Head of caudate nucleus (tissue), 42 donors: ENCODE measurements around the gene KIF17.

Experiments used
- DNase-seq, 42 donors: peaks; one replicate each; pipeline versions ENCODE4 v3.0.0 to v3.0.0-alpha.2; 2020 to 2021; ENCODE audit warnings: mixed read lengths in 7 of 42
- intact Hi-C: fragments of 100-400 bp; cut with DNase I; formaldehyde crosslinking; loops from one replicate; pipeline ENCODE4 v1.15.0; 2022

The KIF17 gene

GRCh38 chr1:20699558-20699957 is 18.2 kb downstream of the KIF17 start:
- intact Hi-C loops: loop anchor here (5.0 kb wide), 1 partner anchor 498 kb away; no protein-coding TSS in a partner anchor
- no peak for DNase-seq

GRCh38 chr1:20698195-20698910 is 19.5 kb downstream of the KIF17 start:
- DNase-seq: no peak
- intact Hi-C loops: loop anchor here (5.0 kb wide), 1 partner anchor 499 kb away; no protein-coding TSS in a partner anchor

DNA sequence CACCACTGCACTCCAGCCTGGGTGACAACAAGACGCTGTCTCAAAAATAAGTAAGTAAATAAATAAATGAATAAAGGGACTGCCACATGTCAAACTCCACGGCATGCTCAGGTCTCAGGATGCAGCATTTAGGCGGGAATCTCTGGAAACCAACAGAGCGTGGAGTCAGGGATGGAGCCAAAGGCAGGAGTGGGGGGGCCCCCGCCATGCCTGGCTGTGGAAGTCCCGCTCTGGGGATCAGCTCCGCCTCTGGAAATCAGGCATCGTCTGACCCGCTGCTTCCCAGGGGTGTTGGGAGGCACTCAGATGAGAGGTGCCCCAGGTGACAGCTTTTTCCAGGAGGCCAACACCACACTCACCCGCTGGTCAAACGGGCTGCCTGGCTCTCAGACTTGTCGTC is 20.2 kb downstream of the KIF17 start:
- intact Hi-C loops: loop anchor here (5.0 kb wide), 1 partner anchor 500 kb away; no protein-coding TSS in a partner anchor
- DNase-seq: no peak

GRCh38 chr1:20696397-20697333 is 21.1 kb downstream of the KIF17 start:
- DNase-seq: peak; percentile 56 to 90 (median 82)

DNA sequence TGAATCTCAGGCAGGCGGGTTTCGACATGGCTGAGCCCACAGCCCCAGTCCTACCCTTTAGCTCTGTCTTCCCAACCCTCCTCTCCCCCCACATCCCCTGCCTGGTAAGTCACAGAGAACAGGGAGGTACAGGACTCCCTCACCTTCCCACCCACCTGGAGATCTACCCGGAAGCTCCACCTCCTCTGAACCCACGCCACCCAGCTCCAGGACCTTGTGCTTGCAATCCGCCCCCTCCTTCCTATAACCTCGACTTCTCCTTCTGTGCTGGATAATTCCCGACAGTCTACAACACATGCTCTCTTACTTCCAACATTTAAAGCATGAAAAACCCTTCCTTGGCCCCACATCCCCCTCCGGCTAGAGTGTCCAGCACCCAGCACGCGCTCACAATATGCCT is 22.3 kb downstream of the KIF17 start:
- intact Hi-C loops: loop anchor here (5.0 kb wide), 1 partner anchor 502 kb away; no protein-coding TSS in a partner anchor
- DNase-seq: peak in 14 of 42 donors; percentile 19 to 72 (median 43)

More at GRCh38 chr1:20696397-20697333, 21.1 kb downstream of the KIF17 start:
- intact Hi-C loops: loop anchor here (5.0 kb wide), 1 partner anchor 501 kb away; no protein-coding TSS in a partner anchor

DNA sequence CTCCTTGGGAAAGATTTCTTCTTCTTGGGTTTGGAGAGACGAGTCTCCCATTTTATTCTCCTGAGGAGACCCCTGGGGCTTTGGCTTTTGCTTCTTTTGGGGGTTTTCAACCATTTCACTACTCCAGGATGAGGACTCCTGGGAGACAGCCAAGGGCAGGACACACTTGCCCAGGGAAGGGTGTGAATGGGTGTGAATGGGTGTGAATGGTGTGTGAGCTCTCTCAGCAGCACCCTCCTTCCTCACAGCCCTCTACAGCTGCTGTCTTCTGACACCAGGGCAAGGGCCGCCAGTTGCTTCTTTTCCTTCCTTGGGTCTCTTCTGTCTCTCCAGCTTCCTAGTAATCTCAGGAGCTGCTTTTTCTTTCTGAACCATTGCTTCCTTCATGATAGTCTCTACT is 24.2 kb downstream of the KIF17 start:
- no peak for DNase-seq
- intact Hi-C loops: no loop called here

DNA sequence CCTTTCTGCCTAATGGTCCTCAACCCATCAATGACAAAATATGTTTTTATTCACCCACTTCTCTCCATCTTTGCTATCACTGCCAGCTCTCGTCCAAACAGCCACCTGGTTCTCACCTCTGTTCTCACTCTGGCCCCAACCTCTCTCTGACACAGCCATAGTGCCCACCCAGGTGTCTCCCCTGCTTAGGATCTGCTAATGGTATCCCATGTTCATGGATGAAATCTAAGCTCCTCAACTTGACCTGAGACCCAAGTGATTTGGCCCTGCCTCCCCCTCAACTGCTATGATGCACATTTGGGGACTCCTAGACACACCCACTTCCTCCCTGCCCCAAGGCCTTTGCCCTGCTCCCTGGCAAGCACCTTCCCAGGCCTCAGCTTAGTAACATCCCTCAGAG is 25.9 kb downstream of the KIF17 start:
- intact Hi-C loops: no loop called here
- DNase-seq: no peak

DNA sequence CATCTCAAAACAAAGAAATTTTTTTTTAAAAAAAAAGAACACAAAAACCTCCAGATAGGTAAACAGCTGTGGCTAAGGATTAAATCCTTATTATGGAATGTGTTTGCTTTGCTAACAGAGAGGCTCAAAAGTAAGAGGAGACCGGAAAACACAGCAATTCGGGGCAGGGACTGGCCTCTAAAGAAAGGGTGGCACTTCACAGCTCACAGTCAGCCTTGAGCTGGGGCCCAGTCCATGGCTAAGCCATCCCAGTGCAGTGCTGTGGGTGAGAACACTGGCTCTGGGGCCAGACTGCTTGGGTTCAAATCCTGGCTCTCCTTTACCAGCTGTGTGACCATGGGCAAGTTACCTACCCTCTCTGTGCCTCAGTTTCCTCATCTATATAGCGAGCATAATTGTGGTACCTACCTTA is 28.2 kb downstream of the KIF17 start:
- intact Hi-C loops: no loop called here
- no peak for DNase-seq

DNA sequence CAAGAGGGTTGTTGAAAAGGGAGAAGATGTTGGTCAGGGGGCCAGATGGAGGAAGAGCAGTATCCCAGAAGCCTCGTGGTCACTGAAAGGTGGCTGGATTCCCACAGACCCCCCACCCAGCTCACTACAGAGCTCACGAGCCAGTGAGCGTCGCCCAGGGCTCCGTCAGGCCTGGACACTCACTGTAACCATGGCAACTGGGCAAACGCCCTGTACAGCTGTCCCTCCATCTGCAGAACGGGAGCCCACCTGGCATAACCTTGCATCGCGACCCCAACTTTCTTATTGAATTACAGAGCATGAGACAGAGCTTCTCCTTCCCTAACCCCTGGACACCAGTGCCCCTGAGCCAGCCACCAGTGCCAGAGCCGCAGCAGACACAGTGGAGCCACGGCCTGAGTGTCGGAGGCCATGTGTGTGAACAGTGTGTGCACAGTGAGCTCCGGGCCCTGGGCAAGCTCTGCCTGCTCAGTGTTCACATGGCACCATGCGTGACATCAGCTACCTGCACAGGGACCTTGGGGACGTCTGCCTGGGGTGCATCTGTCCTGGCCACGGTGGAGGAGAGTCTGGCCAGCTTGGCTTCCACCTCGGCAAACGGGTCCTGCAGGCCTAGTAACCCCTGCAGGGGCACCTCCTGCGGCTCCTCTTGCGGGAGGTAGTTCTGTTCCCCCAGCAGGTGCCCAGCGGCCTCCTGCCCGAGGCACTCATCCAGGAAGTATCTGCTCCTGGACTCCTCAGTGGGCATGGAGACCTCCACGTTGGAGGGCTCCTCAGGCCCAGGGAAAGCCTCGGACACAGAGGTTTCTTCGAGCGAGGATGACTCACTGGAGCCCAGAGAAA is 30.7 kb downstream of the KIF17 start:
- intact Hi-C loops: no loop called here
- no peak for DNase-seq

DNA sequence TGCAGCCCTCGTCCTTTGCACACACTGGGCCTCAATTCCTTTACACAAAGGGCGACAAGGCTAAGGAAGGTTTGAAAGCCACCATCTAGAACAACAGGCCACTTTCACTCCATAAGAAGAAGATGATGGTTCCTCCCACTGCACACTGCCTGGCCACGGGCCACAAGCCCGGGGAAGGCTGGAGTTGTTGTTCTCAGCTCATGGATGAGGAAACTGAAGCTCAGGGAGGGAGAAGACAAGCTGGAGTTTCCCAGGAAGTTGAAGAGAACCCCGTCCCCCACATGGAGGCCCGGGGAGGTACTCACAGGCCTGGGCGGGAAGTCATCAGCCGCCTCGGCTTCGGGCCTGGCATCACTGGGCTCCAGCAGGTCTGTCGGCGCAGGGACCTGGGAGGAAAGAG is 32.1 kb downstream of the KIF17 start:
- intact Hi-C loops: no loop called here
- DNase-seq: no peak

GRCh38 chr1:20685099-20685662 is 32.6 kb downstream of the KIF17 start:
- intact Hi-C loops: no loop called here
- peak in 37 of 42 donors; percentile 18 to 84 (median 59) for DNase-seq

- intact Hi-C loops: no loop called here
- no peak for DNase-seq
These were observed 33.2 kb downstream of the KIF17 start for GRCh38 chr1:20684651-20685050.

DNA sequence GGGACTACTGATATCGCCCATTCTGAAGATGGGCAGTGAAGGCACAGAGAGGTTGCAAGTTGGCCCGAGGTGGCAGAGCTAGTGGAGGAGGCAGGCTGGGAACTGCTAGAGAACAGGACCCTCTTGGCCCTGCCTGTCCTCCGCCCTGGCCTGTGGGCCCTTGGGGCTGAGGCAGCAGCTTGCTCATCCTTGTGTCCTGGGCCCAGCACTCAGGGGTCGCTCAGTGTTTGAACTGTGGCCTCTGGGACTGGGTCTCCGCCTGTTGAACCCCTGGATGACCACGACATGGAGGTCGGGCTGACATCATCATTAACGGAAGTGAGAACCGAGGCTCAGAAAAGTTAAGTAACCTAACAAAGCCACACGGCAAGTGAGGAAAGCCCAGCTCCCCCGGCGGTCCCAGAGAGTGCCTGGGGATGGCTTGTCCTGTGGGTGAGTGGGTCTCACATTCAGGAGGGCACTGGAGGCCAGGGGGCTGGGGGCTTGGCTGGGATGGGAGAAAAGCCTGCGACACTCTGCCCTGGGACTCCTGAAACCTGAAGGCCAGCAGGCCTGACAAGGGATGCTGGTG is 33.7 kb downstream of the KIF17 start:
- no peak for DNase-seq
- intact Hi-C loops: no loop called here

GRCh38 chr1:20683614-20684013 is 34.2 kb downstream of the KIF17 start:
- no peak for DNase-seq
- intact Hi-C loops: no loop called here

GRCh38 chr1:20682571-20683236 is 35.1 kb downstream of the KIF17 start:
- DNase-seq: peak in 22 of 42 donors; percentile 18 to 59 (median 40)
- intact Hi-C loops: no loop called here

DNA sequence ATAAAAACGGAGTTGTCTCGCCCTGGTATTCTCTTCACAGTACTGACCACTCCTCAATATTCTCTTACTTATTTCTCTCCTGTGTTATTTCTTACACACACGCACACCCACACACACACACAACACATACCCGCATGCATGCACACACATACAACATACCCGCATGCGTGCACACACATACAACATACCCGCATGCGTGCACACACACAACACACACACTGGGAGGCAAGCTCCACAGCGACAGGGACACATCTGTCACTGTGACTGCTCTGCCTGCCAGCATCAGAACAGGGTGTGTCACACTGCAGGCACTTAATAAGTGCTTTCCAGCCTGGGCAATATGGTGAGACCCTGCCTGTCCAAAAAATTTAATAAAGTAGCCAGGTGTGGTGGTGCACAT is 35.8 kb downstream of the KIF17 start:
- intact Hi-C loops: no loop called here
- no peak for DNase-seq

DNA sequence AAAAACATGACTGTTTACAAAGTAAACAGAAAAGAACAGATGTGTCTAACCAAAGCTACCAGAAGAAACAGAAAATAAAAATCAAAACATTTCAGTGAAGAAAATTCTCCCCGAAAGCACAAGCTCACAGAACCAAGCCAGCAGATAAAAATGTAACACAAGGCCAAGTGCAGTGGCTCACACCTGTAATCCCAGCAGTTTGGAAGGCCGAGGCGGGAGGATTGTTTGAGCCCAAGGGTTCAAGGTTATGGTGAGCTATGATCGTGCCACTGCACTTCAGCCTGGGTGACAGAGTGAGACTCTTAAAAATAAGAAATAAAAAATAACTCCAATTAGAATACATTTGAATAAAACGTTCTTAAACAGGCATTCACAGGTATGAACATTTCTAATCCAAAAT is 37.5 kb downstream of the KIF17 start:
- intact Hi-C loops: no loop called here
- DNase-seq: no peak

DNA sequence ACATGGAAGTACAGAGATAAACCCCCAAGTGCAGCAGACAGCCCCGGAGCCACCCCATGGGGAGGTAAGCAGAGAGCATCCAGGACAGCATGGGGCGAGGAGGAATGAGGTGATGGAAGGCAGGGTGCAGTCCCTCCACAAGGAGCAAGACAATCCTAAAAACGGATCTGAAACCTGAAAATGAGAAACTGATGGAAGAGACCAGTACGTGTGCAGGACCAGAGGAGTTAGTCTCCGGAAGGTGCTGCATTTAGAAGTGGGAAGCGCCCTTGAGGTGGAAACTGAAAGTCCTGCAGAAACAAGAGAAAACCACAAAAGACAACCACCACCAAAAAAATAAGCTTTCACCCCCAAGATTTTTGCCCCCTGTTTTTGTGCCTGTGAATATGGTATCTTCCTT is 39.2 kb downstream of the KIF17 start:
- DNase-seq: no peak
- intact Hi-C loops: no loop called here
